MM.1S (cell line): ENCODE measurements around the gene DPP6.

Experiments used
- DNase-seq: peaks from one replicate; pipeline ENCODE4 v3.0.0-alpha.2; 2015
- H2AFZ ChIP-seq: fragments of 300-600 bp; sonication (generic); 2 replicates; pipeline ENCODE4 v1.6.0; 2016; ENCODE audit warnings: antibody characterized with exemption, low read length
- H3F3A ChIP-seq: fragments of 300-600 bp; sonication (generic); 2 replicates; pipeline ENCODE4 v1.6.1; 2016; ENCODE audit warnings: mild to moderate bottlenecking, antibody characterized with exemption, low read length, moderate library complexity, mixed read lengths; ENCODE audit not compliant: insufficient read depth
- H3K27ac ChIP-seq: fragments of 300-600 bp; sonication (generic); 2 replicates; pipeline ENCODE4 v1.5.1; 2016; ENCODE audit warnings: mild to moderate bottlenecking, low read length
- H3K27me3 ChIP-seq: fragments of 300-600 bp; sonication (generic); replicated peaks from 2 replicates; pipeline ENCODE4 v1.6.0; 2016; ENCODE audit warnings: low read length; ENCODE audit not compliant: insufficient read depth
- H3K36me3 ChIP-seq: fragments of 300-600 bp; sonication (generic); replicated peaks from 2 replicates; pipeline ENCODE4 v1.6.1; 2016; ENCODE audit warnings: mild to moderate bottlenecking, low read length, mixed read lengths; ENCODE audit not compliant: insufficient read depth
- H3K4me1 ChIP-seq: fragments of 300-600 bp; sonication (generic); 2 replicates; pipeline ENCODE4 v1.6.1; 2016; ENCODE audit warnings: low read length, mixed read lengths
- H3K4me2 ChIP-seq: fragments of 300-600 bp; sonication (generic); 2 replicates; pipeline ENCODE4 v1.6.0; 2016; ENCODE audit warnings: low read depth, low read length
- H3K4me3 ChIP-seq: fragments of 300-600 bp; sonication (generic); 2 replicates; pipeline ENCODE4 v1.5.1; 2016; ENCODE audit warnings: low read length, mixed read lengths
- H3K79me2 ChIP-seq: fragments of 300-600 bp; sonication (generic); 2 replicates; pipeline ENCODE4 v1.6.1; 2016; ENCODE audit warnings: mixed run types, low read length, mixed read lengths
- H3K9ac ChIP-seq: fragments of 300-600 bp; sonication (generic); 2 replicates; pipeline ENCODE4 v1.6.1; 2016; ENCODE audit warnings: low read length, mixed read lengths
- H3K9me2 ChIP-seq: fragments of 300-600 bp; sonication (generic); replicated peaks from 2 replicates; pipeline ENCODE4 v1.6.1; 2016; ENCODE audit warnings: mild to moderate bottlenecking, low read length, mixed read lengths; ENCODE audit not compliant: insufficient read depth
- H3K9me3 ChIP-seq: fragments of 300-600 bp; sonication (generic); replicated peaks from 2 replicates; pipeline ENCODE4 v1.6.1; 2016; ENCODE audit warnings: mild to moderate bottlenecking, low read length, mixed read lengths; ENCODE audit not compliant: insufficient read depth
- H4K20me1 ChIP-seq: fragments of 300-600 bp; sonication (generic); 2 replicates; pipeline ENCODE4 v1.6.1; 2016; ENCODE audit warnings: mild to moderate bottlenecking, low read length, moderate library complexity, mixed read lengths; ENCODE audit not compliant: insufficient read depth
- EZH2 ChIP-seq: fragments of 300-600 bp; sonication (generic); optimal IDR thresholded peaks from 2 replicates; pipeline ENCODE3; 2017; ENCODE audit warnings: low read depth, mild to moderate bottlenecking, antibody characterized with exemption, low read length, mixed read lengths
- EZH2phosphoT487 ChIP-seq: fragments of 300-600 bp; sonication (generic); IDR thresholded peaks from 2 replicates; pipeline ENCODE4 v1.6.1; 2018; ENCODE audit warnings: antibody characterized with exemption, low read length
- TF ChIP-seq, protein P1 (sequence below): fragments of 300-600 bp; sonication (generic); IDR thresholded peaks from 2 replicates; pipeline ENCODE4 v1.5.1; 2016; ENCODE audit warnings: antibody characterized with exemption, low read length, mixed read lengths

DPP6 gene

DNA sequence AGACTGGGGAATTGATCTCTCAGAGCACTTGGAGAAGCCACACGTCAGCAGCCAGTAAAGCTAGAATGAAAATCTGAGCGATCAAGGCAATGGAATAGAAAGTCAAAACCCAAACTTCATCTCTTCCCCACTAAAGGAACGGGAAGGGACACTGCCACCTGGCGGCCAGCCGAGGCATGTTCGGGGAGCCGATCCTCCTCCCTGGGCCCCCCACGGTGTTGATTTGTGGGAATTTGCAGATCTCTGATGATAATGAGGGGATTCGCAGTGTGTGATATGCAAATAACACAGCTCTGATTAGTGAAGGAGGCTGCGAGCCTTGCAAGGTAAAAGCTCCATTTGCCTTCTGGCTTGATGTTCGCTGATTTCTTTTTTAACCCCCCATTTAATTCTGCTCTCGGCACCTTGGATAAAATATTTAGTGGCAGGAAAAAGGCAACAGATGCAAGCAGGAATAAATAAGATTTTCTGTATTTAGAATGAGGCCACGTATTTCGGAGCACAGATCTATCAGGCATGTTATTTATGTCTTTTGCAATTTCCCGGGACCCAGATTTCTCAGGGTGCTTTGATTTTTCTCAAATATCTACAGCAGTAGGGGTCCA is 692.2 kb downstream of the DPP6 start:
- no peaks in the 10 kb centered on the region for H3K79me2 ChIP-seq
- H3K27me3 ChIP-seq, result 0 out of 2 replicates have a peak, but pooled peaks cover 9% of the 10 kb centered on the region
- no peak overlapping the region for H3K27ac ChIP-seq
- H3K9ac ChIP-seq, result no peak overlapping the region
- H3F3A ChIP-seq, result no peaks in the 10 kb centered on the region
- H3K4me3 ChIP-seq, result no peak overlapping the region
- H3K36me3 ChIP-seq, result no peaks in the 10 kb centered on the region
- DNase-seq, result peak; percentile 28
- no peak overlapping the region for H2AFZ ChIP-seq
- H3K4me1 ChIP-seq, result no peaks in the 10 kb centered on the region
- H4K20me1 ChIP-seq, result no peaks in the 10 kb centered on the region
- no peaks in the 10 kb centered on the region for H3K9me2 ChIP-seq
- peak overlapping the region; percentile 7; the same call in 1 of the 2 replicates for H3K4me2 ChIP-seq
- TF ChIP-seq EZH2, result no peak
- TF ChIP-seq EZH2phosphoT487, result no peak
- TF ChIP-seq, protein P1, sequence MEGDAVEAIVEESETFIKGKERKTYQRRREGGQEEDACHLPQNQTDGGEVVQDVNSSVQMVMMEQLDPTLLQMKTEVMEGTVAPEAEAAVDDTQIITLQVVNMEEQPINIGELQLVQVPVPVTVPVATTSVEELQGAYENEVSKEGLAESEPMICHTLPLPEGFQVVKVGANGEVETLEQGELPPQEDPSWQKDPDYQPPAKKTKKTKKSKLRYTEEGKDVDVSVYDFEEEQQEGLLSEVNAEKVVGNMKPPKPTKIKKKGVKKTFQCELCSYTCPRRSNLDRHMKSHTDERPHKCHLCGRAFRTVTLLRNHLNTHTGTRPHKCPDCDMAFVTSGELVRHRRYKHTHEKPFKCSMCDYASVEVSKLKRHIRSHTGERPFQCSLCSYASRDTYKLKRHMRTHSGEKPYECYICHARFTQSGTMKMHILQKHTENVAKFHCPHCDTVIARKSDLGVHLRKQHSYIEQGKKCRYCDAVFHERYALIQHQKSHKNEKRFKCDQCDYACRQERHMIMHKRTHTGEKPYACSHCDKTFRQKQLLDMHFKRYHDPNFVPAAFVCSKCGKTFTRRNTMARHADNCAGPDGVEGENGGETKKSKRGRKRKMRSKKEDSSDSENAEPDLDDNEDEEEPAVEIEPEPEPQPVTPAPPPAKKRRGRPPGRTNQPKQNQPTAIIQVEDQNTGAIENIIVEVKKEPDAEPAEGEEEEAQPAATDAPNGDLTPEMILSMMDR, result peak; percentile 93
- H3K9me3 ChIP-seq, result no peaks in the 10 kb centered on the region

DNA sequence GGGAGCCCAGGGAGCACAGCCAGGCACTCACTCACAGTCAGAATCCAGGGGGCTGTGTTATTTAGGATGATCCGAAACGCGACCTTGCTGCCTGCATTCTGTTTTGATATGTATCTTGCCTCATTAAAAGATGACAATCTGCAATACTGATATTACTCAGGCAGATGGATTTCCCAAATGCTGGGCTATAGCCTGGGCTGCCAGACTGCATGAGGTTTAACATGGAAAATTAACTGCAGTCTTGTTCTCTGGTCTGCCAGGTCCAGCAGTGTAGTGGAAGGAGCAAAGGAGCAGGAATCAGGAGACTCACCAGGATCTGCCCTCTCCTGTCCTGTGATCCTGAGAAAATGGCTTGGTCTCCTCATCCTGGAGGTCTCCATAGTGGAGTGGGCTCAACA is 692.7 kb downstream of the DPP6 start:
- DNase-seq, result no peak
- Histone ChIP-seq H3F3A (no peaks in the 10 kb centered on the region), H4K20me1 (no peaks in the 10 kb centered on the region), H3K9ac (no peak overlapping the region), H3K9me3 (no peaks in the 10 kb centered on the region), H2AFZ (no peak overlapping the region), H3K27me3 (0 out of 2 replicates have a peak, but pooled peaks cover 6% of the 10 kb centered on the region), H3K79me2 (no peaks in the 10 kb centered on the region), H3K4me3 (no peak overlapping the region), H3K36me3 (no peaks in the 10 kb centered on the region), H3K27ac (no peak overlapping the region), H3K4me2 (no peak overlapping the region), H3K4me1 (no peaks in the 10 kb centered on the region), H3K9me2 (no peaks in the 10 kb centered on the region)
- no peak for TF ChIP-seq EZH2phosphoT487
- TF ChIP-seq, protein P1, result no peak
- TF ChIP-seq EZH2, result no peak

DNA sequence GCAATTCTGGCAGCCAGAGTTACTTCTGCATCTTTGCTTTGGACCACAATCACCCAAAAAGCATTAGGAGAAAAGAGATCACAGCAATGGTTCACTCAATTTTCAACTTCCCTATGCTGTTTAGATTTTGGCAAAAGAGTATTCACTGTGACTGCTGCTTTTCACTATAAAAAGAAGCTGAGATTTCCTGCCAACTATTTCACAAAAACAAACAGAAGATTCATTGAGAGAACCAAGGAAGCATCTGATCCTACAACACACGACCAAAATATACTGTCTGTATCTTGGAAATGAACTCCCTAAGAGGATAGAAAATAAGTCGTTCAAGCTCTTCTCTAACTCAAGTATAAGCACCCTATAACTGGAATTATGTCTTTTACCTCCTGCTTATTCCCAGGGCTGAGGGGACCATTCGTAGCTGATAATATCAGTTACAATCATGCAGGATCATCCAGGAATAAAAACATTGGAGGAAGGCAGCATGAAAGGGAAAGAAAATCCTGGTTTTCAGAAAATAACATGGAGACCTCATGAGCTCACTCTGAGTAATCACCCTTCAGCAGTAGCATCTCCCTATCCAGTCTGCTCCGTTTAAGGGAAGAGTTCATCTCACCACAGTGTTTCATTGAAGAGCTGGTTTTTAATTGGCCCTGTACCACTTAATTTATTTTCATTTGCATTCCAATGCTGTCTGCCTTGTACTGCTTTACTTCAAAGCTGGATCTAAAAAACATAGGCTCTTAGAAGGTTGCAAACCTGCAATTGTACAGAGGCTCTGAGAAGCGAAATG is 694.6 kb downstream of the DPP6 start:
- no peak overlapping the region for H3K27ac ChIP-seq
- no peaks in the 10 kb centered on the region for H4K20me1 ChIP-seq
- H2AFZ ChIP-seq, result no peak overlapping the region
- no peaks in the 10 kb centered on the region for H3K4me1 ChIP-seq
- H3K36me3 ChIP-seq, result no peaks in the 10 kb centered on the region
- H3K79me2 ChIP-seq, result no peaks in the 10 kb centered on the region
- no peaks in the 10 kb centered on the region for H3K9me2 ChIP-seq
- H3K4me2 ChIP-seq, result no peak overlapping the region
- DNase-seq, result no peak
- no peaks in the 10 kb centered on the region for H3F3A ChIP-seq
- H3K4me3 ChIP-seq, result no peak overlapping the region
- H3K9ac ChIP-seq, result no peak overlapping the region
- no peaks in the 10 kb centered on the region for H3K9me3 ChIP-seq
- peaks cover 9% of the 10 kb centered on the region; the same call in 1 of the 2 replicates for H3K27me3 ChIP-seq
- TF ChIP-seq EZH2 (no peak), EZH2phosphoT487 (no peak)
- TF ChIP-seq, protein P1, result no peak
